Stimulated activated CD4-positive, alpha-beta T cell treated with anti-CD3 and anti-CD28 coated beads, Interleukin-2, amount 100 ng/mL, for 24 hours (primary cell): ENCODE results near the gene NAV2.

ENCODE experiments used
- DNase-seq, 2 donors: peaks; one replicate each; pipeline ENCODE4 v3.0.0-alpha.2; 2020

NAV2 gene

GRCh38 chr11:20010156-20010850 is 297.7 kb downstream of the NAV2 start:
- no peak for DNase-seq

- no peak for DNase-seq
Observed at GRCh38 chr11:20010851-20011225, 298.2 kb downstream of the NAV2 start.

GRCh38 chr11:20011307-20011951 is 298.8 kb downstream of the NAV2 start:
- no peak for DNase-seq

GRCh38 chr11:20013346-20014066 is 300.9 kb downstream of the NAV2 start:
- DNase-seq, result no peak

GRCh38 chr11:20014067-20014402 is 301.4 kb downstream of the NAV2 start:
- DNase-seq, result no peak

GRCh38 chr11:20015101-20015500 is 302.5 kb downstream of the NAV2 start:
- DNase-seq, result no peak

- DNase-seq, result no peak
Observed at GRCh38 chr11:20015529-20016427, 303.1 kb downstream of the NAV2 start.

- DNase-seq, result no peak
Observed at GRCh38 chr11:20016526-20016925, 303.9 kb downstream of the NAV2 start.

GRCh38 chr11:20017320-20017719 is 304.7 kb downstream of the NAV2 start:
- DNase-seq, result no peak

- no peak for DNase-seq
Observed at GRCh38 chr11:20020198-20020597, 307.6 kb downstream of the NAV2 start.

- no peak for DNase-seq
Observed at GRCh38 chr11:20020716-20021115, 308.1 kb downstream of the NAV2 start.

- no peak for DNase-seq
Observed at GRCh38 chr11:20021212-20021611, 308.6 kb downstream of the NAV2 start.

- no peak for DNase-seq
Observed at GRCh38 chr11:20021771-20022362, 309.2 kb downstream of the NAV2 start.

- DNase-seq, result no peak
Observed at GRCh38 chr11:20022363-20023081, 309.9 kb downstream of the NAV2 start.

GRCh38 chr11:20023082-20023426 is 310.4 kb downstream of the NAV2 start:
- no peak for DNase-seq

- DNase-seq, result no peak
Observed at GRCh38 chr11:20024172-20024935, 311.7 kb downstream of the NAV2 start.

- no peak for DNase-seq
Observed at GRCh38 chr11:20025332-20025840, 312.7 kb downstream of the NAV2 start.

GRCh38 chr11:20026629-20027555 is 314.3 kb downstream of the NAV2 start:
- no peak for DNase-seq

GRCh38 chr11:20027556-20028013 is 314.9 kb downstream of the NAV2 start:
- DNase-seq, result no peak

- no peak for DNase-seq
Observed at GRCh38 chr11:20029193-20029592, 316.6 kb downstream of the NAV2 start.
